ENCODE measurements around the gene EXOC4.

DNA sequence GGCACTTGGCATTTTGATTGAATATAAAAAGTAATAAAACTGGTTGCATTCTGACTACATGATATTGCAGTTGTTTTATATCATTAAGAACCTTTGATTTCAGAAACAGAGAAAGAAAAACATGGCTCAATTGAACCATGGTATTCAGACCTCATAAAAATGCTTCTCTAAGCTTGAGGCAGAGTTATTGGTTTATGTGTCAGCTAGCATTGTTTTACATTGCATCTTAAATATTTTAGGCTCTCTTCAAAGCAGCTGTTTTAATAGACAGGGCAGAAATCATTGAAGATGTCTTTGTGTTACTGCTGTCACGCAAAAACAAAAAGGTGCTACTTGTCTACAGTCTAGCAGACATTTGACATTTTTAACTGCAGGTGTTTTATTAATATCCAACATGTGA lies 299.2 kb downstream of the EXOC4 start:
- TF ChIP-seq, protein P1, sequence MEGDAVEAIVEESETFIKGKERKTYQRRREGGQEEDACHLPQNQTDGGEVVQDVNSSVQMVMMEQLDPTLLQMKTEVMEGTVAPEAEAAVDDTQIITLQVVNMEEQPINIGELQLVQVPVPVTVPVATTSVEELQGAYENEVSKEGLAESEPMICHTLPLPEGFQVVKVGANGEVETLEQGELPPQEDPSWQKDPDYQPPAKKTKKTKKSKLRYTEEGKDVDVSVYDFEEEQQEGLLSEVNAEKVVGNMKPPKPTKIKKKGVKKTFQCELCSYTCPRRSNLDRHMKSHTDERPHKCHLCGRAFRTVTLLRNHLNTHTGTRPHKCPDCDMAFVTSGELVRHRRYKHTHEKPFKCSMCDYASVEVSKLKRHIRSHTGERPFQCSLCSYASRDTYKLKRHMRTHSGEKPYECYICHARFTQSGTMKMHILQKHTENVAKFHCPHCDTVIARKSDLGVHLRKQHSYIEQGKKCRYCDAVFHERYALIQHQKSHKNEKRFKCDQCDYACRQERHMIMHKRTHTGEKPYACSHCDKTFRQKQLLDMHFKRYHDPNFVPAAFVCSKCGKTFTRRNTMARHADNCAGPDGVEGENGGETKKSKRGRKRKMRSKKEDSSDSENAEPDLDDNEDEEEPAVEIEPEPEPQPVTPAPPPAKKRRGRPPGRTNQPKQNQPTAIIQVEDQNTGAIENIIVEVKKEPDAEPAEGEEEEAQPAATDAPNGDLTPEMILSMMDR (IDR thresholded peaks at IDR 0.05), result no peak
- TF ChIP-seq POLR2A (IDR thresholded peaks at IDR 0.05) (no peak), EP300 (IDR thresholded peaks at IDR 0.05) (no peak), POLR2AphosphoS5 (IDR thresholded peaks at IDR 0.05) (no peak)
